Gastrocnemius medialis (tissue), 4 donors: ENCODE results near the gene UBLCP1.

ENCODE experiments used
- CTCF ChIP-seq, 5 experiments: fragments of 450-650 bp in 3 of 5; fragments of 200-600 bp in 2 of 5; sonication (generic) in 2 of 5; IDR thresholded peaks in 4 of 5; conservative IDR thresholded peaks in 1 of 5; 1 replicate in 4 of 5; 2 replicates in 1 of 5; pipeline ENCODE4 v1.5.1; 2016 to 2019; ENCODE audit warnings: antibody characterized with exemption in 5 of 5, mild to moderate bottlenecking in 3 of 5, moderate library complexity in 3 of 5
- POLR2A ChIP-seq, 2 donors: fragments of 450-650 bp; IDR thresholded peaks; one replicate each; pipeline ENCODE4 v1.6.1; 2017; ENCODE audit warnings: antibody characterized with exemption in 2 of 2, mild to moderate bottlenecking in 2 of 2, moderate library complexity in 2 of 2

- TF ChIP-seq POLR2A (IDR thresholded peaks at IDR 0.05) (no peak), CTCF (IDR thresholded peaks at IDR 0.05 in 4 of 5, conservative IDR thresholded peaks at IDR 0.05 in 1 of 5) (no peak)
Observed at GRCh38 chr5:159258361-159258760, 4.7 kb upstream of the UBLCP1 start.
